CD4-positive, alpha-beta T cell treated with Interleukin-15 for 1 hour (primary cell): ENCODE results near the gene CCDC150.
A peak's percentile ranks its signal among the peaks of the same experiment; 100 is the strongest.
"Not testable (repeated sequence)": the region's sequence is repeated elsewhere in the genome, so short reads cannot be mapped to it uniquely, and the experiment has no call there.

Experiments used
- DNase-seq: peaks from one replicate; pipeline ENCODE4 v3.0.0-alpha.2; 2020

The CCDC150 gene

GRCh38 chr2:196639180-196640030, at the start of gene CCDC150:
CCDC150 (plus strand) TSS chr2:196639715; CDS start chr2:196639767, 52 bp downstream.
- DNase-seq = peak; percentile 94

- DNase-seq = no peak
Measured at GRCh38 chr2:196590286-196590685, 49.2 kb upstream of the CCDC150 start.

GRCh38 chr2:196591004-196591403, 48.5 kb upstream of the CCDC150 start:
- DNase-seq = no peak

- no peak for DNase-seq
Measured at GRCh38 chr2:196591621-196592022, 47.9 kb upstream of the CCDC150 start.

GRCh38 chr2:196592331-196592910, 47.1 kb upstream of the CCDC150 start:
- no peak for DNase-seq

GRCh38 chr2:196592911-196593881, 46.3 kb upstream of the CCDC150 start, which contains the start of gene HECW2:
HECW2 (minus strand) TSS chr2:196593554.
- no peak for DNase-seq

- no peak for DNase-seq
Measured at GRCh38 chr2:196594158-196594557, 45.4 kb upstream of the CCDC150 start.

- DNase-seq = no peak
Measured at GRCh38 chr2:196597531-196597930, 42.0 kb upstream of the CCDC150 start.

GRCh38 chr2:196598412-196598811, 41.1 kb upstream of the CCDC150 start:
- DNase-seq = no peak

GRCh38 chr2:196598846-196599245, 40.7 kb upstream of the CCDC150 start:
- DNase-seq = no peak

GRCh38 chr2:196601430-196602306, 37.8 kb upstream of the CCDC150 start:
- DNase-seq = no peak

- DNase-seq = no peak
Measured at GRCh38 chr2:196604196-196604595, 35.3 kb upstream of the CCDC150 start.

- no peak for DNase-seq
Measured at GRCh38 chr2:196606516-196606915, 33.0 kb upstream of the CCDC150 start.

- no peak for DNase-seq
Measured at GRCh38 chr2:196607073-196607472, 32.4 kb upstream of the CCDC150 start.

- DNase-seq = not testable (repeated sequence)
Measured at GRCh38 chr2:196607896-196608295, 31.6 kb upstream of the CCDC150 start.

GRCh38 chr2:196609806-196610205, 29.7 kb upstream of the CCDC150 start:
- DNase-seq = no peak

- no peak for DNase-seq
Measured at GRCh38 chr2:196610796-196611195, 28.7 kb upstream of the CCDC150 start.

- no peak for DNase-seq
Measured at GRCh38 chr2:196613302-196613701, 26.2 kb upstream of the CCDC150 start.

GRCh38 chr2:196617430-196617829, 22.1 kb upstream of the CCDC150 start:
- no peak for DNase-seq

GRCh38 chr2:196618661-196619060, 20.9 kb upstream of the CCDC150 start:
- DNase-seq = no peak

- no peak for DNase-seq
Measured at GRCh38 chr2:196630531-196630930, 9.0 kb upstream of the CCDC150 start.

- DNase-seq = no peak
Measured at GRCh38 chr2:196635156-196635555, 4.4 kb upstream of the CCDC150 start.
